ENCODE measurements around the gene TOPAZ1.
"Not testable (repeated sequence)": the region's sequence is repeated elsewhere in the genome, so short reads cannot be mapped to it uniquely, and the experiment has no call there.

Gene TOPAZ1

GRCh38 chr3:44337248-44337785, 95.6 kb downstream of the TOPAZ1 start:
- no peak for DNase-seq

- peak; percentile 97 for DNase-seq
Measured at GRCh38 chr3:44338010-44338827, 96.5 kb downstream of the TOPAZ1 start, which contains the start of gene TCAIM. TSS of gene TCAIM (plus strand) at chr3:44338766. CDS start at chr3:44354783, 16,017 bp downstream.

- DNase-seq, result no peak
Measured at GRCh38 chr3:44338828-44339127, 97.1 kb downstream of the TOPAZ1 start.

- no peak for DNase-seq
Measured at GRCh38 chr3:44339181-44340057, 97.7 kb downstream of the TOPAZ1 start.

- no peak for DNase-seq
Measured at GRCh38 chr3:44340058-44340395, 98.3 kb downstream of the TOPAZ1 start.

- peak; percentile 85 for DNase-seq
Measured at GRCh38 chr3:44342176-44342790, 100.6 kb downstream of the TOPAZ1 start.

GRCh38 chr3:44343421-44343820, 101.7 kb downstream of the TOPAZ1 start:
- DNase-seq, result no peak

GRCh38 chr3:44346590-44346989, 104.9 kb downstream of the TOPAZ1 start:
- DNase-seq, result not testable (repeated sequence)

GRCh38 chr3:44348993-44349392, 107.3 kb downstream of the TOPAZ1 start:
- DNase-seq, result no peak

GRCh38 chr3:44353355-44353924, 111.8 kb downstream of the TOPAZ1 start:
- DNase-seq, result no peak

- DNase-seq, result peak; percentile 77
Measured at GRCh38 chr3:44355362-44356033, 113.8 kb downstream of the TOPAZ1 start.

GRCh38 chr3:44359146-44359751, 117.6 kb downstream of the TOPAZ1 start:
- DNase-seq, result no peak

- no peak for DNase-seq
Measured at GRCh38 chr3:44363591-44363990, 121.9 kb downstream of the TOPAZ1 start.

- DNase-seq, result no peak
Measured at GRCh38 chr3:44365952-44366351, 124.3 kb downstream of the TOPAZ1 start.

- no peak for DNase-seq
Measured at GRCh38 chr3:44375450-44375849, 133.8 kb downstream of the TOPAZ1 start.
